HG03095 (cell line): Measurements from ENCODE around the gene TRIM37.
A peak's percentile ranks its signal among the peaks of the same experiment; 100 is the strongest.
"Not testable (repeated sequence)": the region's sequence is repeated elsewhere in the genome, so short reads cannot be mapped to it uniquely, and the experiment has no call there.

Experiments used
- ATAC-seq: cut with Tn5 transposase; IDR thresholded peaks from one replicate; pipeline ENCODE4 v1.9.1; 2021; ENCODE audit warnings: moderate library complexity; ENCODE audit not compliant: unreplicated experiment

The TRIM37 gene

DNA sequence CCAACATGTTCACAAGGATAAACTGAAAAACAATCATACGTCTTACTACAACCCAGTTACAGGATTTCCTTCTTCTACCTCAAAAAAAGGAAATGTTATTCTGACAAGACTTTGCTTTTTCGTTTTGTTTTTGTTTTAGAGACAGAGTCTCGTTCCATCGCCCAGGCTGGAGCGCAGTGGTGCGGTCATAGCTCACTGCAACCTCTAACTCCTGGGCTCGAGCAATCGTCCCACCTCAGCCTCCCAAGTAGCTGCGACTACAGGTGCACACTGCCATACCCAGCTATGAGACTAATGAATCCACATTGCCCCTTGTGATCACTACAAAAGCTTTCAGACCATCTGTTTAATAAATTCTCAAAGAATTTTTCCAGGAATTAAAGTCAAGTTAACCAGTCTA lies 8.8 kb upstream of the TRIM37 start:
- ATAC-seq, result no peak

DNA sequence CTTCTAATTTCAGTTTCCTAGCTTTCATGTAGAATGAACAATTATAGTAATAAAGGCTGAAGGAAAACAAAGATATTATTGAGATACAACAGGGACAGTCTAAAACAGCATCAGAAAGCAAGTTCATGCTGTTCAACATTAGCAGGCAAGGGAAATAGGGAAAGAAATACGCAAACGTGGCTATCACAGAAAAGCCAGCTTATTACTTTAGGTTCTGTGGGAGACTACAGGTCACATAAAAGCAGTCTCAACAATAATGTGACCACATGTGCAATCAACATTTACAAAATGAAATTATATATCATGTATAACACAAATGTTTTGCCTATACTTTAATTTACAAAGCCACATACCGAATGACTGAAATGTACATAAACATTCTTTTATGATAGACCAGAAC lies 4.9 kb upstream of the TRIM37 start:
- ATAC-seq, result no peak

DNA sequence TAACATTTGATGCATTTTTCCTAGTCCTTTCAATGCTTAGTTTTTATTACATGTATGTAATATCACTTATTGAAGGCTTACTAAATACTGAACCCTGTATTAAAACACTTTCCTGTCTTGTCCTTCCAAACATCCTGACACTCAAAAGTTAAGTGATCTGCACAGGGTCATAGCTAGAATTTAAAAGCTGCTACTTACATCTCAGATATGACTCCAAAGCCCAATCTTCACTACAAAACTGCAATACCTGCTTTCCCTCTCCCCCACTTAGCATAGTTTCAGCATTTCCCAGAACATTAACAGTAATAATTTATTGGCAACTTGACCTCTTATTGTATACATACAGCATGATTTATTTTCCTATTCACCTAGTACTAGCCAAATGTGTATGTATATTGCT lies 4.3 kb upstream of the TRIM37 start:
- no peak for ATAC-seq

DNA sequence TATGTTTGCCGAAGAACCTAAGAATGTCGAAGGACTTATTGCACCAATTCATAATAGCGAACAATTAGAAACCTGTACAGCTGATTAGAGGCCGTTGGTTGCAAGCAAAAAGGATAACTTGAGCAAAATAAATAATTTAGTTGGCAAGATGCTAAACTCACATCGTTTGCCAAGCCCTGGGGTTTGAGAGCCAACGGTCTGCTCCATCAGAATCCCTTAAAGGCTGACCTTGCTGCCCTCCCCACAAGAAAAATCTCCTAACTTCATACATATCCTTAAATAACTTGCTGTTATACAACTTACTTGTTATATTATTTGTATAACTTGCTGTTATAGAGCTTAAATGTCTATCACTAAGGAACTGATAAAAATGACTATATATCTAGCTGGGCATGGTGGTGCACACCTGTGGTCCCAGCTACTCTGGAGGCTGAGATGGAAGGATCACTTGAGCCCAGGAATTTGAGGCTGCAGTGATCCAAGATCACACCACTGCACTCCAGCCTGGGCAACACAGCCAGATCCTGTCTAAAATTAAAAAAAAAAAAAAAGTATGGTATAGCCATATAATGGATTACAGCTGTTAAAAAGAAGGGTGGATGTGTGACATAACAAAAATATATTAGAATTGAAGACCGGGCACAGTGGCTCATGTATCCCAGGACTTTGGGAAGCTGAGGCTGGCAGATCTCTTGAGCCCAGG lies 1.9 kb upstream of the TRIM37 start:
- ATAC-seq, result no peak

DNA sequence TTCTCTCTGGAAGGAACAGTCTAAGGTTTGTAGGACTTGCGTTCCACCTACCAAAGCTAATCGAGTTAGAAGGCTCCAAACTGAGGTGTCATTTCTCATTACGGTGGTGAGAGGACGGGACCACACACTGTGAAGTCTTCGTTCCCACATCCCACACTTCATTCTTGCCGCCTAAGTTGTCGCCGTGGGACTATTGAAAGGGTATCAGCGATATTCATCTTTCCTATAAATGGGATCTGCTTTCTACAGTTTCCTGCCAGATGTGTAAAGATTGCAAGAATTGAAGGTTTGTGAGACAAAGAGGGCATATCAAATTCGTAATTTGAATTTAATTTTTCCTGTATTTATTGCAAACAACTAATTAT lies 608 bp upstream of the TRIM37 start:
- peak; percentile 15 for ATAC-seq

DNA sequence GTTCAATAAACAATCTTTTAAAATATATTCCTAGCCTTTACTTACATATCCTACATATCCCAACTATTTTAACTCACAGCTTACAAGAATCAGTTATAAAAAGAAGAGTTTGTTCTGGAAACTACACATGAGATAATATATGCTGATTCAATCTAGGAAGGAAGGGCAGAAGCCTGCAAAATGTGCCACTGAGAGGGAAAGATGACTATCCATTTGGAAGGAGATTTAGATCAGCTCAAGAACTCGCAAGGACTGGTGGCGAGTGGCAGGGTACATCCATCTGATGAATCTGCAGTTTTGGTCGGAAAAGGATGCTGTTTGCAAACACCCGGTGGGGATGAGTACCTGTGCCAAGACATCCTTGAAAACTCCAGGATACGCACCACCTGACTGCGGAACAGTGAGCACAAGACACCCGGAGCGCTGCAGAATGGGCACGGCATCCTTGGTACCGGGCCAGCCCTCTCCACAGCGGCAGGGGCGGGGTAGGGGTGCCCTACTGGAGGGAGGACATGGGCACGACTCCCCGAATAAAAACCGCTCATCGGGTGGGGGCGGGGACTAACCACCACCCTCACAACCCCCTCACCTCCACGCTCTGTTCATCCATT lies 723 bp downstream of the TRIM37 start:
- ATAC-seq, result peak; percentile 6

DNA sequence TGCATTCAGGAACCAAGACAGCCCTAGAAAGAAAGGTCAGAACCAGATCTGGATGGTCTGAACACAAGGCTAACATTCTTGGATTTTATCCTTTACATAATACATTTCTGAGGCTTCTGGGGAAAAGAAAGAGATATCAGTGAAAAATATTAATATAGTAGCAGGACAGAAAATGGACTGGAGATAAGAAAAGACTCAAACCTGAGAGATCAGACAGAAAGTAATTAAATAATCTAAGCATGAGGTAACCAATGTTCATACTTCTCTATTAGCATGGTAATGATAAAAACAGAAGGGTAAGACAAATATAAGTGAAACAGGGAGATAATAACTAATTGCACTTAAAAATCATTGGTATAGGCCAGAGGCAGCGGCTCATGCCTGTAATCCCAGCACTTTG lies 5.5 kb downstream of the TRIM37 start:
- ATAC-seq, result no peak

DNA sequence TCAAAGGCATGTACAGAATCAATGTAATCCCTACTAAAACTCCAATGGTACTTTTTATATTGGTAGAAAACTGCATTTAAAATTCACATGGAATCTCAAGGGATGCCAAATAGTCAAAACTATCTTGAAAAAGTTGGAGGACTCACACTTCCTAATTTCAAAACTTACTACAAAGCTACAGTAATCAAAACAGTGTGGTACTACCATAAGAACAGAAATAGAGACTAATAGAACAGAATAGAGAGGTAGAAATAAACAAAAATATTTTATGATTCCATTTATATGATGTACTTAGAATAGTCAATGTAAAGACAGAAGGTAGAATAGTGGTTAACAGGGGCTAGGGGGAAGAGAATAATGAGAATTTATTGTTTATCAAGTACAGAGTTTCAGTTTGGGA lies 8.8 kb downstream of the TRIM37 start:
- no peak for ATAC-seq

DNA sequence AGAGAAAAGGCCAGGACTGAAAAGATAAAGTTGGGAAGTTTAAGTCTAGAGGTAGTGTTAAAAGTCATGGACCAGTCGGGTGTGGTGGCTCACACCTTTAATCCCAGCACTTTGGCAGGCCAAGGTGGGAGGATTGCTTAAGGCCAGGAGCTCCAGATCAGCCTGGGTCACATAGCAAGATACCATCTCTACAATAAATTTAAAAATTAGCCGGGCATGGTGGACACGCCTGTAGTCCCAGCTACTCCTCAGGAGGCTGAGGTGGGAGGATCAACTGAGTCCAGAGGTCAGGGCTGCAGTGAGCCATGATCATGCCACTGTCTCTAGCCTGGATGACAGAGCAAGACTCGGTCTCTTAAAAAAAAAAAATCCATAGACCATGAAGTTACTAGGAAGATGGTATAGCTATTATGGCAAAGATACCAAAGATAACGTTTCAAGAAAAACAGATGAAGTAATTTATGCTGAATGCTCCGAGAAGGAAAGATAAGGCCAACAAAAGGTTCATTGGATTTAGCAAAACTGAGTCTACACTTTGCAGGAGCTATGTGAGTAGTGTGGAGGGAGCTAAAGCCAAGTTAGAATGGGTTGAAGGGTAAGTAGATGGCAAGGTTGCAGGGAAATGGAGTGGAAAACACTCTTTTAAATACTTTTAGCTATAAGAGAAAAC lies 11.7 kb downstream of the TRIM37 start:
- ATAC-seq, result no peak

DNA sequence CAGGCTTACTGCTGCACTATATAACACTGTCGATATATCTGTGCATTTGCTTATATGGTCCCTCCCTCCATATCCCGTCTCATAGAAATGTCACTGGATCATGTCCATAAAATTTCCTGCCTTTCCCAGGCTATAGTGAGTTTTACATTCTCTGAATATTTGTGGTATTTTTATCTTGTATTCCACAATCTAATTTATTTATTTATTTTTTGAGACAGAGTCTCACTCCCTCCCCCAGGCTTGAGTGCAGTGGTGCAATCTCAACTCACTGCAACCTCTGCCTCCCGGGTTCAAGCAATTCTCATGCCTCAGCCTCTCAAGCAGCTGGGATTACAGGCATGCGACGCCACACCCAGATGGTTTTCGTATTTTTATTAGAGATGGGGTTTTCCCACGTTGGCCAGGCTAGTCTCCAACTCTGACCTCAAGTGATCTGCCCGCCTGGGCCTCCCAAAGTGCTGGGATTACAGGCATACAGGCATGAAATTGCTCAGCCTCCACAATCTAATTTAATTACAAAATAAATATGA lies 12.9 kb downstream of the TRIM37 start:
- ATAC-seq, result no peak

DNA sequence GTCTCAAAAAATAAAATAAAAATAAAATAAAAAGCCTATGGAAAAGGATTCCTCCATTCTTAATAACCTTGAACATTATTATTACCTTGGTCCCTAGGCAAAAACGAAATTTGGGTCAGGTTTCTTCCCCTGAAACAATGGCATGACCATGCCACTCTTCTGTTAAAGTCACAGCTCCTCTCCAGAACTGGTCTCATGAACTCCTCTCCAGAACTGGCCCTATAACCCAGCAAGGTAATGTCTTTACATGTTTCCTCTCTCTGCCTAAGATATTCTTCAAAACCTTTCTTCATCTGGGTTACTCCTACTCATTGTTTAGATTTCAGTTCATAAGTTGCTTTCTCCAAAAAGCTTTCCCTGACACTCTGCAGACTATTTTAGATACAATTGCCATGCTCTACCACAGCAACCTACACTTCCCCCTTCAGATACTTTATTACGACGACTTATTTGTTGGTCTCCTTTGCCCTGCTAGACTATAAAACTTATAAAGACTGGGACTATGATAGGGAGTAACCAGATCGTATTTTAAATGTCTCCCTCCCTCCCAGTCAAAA lies 13.5 kb downstream of the TRIM37 start:
- ATAC-seq, result no peak

DNA sequence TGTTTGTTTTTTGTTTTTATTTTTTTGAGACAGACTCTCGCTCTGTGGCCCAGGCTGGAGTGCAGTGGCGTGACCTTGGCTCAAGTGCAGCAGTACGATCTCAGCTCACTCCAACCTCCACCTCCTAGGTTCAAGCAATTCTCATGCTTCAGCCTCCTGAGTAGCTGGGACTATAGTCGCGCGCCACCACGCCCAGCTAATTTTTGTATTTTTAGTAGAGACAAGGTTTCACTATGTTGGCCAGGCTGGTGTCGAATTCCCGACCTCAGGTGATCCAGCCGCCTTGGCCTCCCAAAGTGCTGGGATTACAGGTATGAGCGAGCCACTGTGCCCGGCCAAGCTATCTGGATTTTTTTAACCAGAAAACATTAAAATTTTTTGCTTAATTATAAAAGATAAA lies 16.1 kb downstream of the TRIM37 start:
- not testable (repeated sequence) for ATAC-seq

DNA sequence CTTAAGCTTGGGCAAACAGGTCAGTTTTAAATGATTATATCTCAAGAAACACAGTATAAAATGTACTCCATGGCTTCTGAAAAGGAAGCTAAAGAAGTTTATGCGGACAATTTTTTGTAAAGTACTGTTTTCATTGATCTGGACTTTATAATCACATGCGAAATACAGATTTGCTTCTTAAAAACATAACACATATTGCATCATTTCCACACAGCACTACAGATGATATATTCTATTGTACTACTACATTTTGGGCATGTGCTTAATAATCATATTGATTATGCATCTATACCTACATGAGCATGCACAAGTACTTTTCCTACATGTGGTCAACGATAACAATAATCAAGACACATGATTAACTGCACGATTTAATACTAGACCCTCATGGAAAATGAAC lies 22.5 kb downstream of the TRIM37 start:
- no peak for ATAC-seq

DNA sequence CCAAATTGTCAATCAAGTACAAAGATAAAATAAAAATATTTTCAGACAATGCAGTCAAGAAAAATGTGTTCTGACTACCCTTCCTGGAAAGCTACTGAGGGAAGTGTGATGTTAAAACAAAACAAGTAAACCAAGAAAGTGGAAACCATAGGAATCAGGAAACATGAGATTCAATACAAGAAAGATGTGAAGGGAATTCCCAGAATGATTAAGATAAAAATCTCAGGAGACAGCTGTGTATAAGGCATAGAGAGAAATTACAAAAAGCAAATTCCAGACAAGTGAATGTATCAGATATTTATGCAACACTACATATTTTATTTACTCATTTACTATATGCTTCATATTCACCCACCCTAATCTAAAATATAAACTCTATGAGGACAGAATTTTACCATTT lies 32.2 kb downstream of the TRIM37 start:
- no peak for ATAC-seq

DNA sequence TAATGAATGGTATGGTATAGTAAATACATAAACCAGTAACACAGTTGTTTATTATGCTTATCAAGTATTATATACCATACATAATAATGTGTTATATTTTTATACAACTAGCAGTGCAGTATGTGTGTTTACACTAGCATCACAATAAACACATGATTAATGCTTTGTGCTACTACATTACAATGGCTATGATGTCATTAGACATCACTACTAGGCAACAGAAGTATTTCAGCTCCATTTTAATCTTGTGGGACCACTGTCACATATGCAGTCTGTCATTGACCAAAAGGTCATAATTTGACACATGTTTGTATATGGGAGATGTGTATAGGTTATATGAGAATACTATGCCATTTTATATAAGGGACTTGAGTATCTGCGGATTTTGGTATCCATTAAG lies 32.7 kb downstream of the TRIM37 start:
- ATAC-seq, result no peak

DNA sequence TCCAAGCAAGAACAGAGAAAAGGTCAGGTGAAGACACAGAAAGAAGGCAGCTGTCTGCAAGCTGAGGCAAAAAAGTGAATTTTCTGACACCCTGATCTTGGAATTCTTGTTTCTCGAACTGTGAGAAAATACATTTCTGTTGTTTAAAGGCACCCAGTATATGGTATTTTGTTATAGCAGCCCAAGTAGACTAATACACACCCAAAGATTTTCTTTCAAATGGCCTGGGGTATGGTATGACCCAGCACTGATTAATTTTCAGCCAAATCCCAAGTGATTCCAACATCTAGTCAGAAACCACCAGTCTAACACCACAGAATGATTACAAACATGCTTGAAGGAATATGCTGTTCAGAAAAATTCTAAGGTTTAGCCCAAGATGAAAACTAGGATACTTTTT lies 36.8 kb downstream of the TRIM37 start:
- ATAC-seq, result no peak

DNA sequence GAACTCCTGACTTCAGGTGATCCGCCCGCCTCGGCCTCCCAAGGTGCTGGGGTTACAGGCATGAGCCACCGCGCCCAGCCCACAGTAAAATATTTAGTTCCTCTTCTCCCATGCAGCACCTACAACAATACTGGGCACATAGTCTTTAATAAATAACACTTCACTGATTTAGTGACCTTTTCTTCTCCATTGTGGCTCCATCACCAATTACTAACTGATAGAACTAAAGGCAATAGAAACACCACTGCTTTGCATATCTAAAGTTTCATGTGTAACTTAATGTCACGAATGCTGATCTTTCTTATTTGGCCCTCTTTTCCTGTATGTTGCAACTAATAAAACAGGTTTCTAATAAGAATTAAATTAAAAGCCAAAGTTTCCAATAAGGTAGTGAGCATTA lies 38.9 kb downstream of the TRIM37 start:
- no peak for ATAC-seq

DNA sequence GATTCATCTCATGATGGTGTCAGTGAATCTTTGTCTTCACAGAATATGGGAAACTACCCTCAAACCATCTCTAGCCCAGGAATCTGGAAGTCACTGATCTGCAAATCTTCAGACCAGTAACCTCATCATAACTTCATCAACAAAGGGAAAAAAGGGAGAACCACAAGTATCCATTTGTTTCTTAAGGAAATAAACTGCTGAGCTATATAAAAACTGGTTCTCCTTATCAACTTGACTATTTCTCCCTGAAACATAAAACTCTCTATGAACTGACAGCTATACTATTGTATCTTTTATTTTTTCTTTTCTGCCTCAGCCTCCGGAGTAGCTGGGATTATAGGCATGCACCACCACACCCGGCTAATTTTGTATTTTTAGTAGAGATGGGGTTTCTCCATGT lies 39.3 kb downstream of the TRIM37 start:
- no peak for ATAC-seq

DNA sequence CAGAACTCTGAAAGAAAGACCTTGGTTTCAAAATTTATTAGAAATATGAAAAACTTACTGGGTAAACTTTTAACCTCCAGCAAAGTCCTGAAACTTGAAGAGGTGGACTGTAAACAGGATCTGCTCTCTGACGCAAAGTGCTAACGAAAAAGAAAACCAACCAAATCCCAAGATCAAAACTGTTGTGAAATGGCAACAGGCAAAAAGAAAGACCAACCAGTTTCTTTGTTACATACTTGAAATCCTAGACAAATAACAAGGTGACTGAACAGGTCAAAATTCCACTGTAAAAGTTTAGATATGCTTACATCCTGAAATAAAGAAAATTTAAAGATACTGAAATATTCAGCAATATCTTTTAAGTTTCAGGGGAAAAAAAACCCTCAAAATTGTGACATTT lies 44.2 kb downstream of the TRIM37 start:
- no peak for ATAC-seq

DNA sequence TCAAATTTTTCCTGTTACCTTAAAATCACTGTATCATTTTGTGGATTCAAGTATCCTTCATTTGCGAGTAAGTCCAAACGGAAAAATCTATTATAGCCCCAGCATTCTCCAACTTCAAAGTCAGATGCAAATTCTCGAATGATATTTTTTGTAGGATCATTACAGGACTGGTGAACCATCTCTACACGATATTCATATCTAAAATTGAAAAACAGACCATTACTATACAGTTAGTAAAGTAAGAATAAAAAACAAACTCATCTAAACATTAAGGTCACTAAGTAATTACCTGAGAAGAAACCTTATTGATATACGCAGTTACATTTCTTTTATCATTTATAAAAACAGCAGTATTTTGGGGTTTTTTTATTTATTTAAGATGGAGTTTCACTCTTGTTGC lies 49.8 kb downstream of the TRIM37 start:
- ATAC-seq, result no peak

DNA sequence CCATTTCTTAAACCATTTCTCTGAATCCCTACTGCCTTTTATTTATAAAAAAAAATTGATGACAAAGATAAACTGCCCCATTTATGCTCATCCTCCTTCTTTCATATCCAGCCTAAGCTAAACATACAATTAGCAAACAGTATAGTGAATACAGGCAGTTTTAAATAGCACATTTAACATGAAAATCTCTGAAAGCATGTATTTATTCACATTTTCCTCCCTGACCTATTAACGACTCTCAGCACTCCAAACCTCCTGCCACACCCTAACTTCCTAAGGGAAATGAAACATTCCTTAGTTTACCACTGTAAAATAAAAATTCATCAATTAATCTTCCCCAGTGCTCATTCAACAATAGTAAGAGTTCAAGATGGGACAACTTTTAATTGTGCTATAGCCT lies 56.9 kb downstream of the TRIM37 start:
- ATAC-seq, result no peak

DNA sequence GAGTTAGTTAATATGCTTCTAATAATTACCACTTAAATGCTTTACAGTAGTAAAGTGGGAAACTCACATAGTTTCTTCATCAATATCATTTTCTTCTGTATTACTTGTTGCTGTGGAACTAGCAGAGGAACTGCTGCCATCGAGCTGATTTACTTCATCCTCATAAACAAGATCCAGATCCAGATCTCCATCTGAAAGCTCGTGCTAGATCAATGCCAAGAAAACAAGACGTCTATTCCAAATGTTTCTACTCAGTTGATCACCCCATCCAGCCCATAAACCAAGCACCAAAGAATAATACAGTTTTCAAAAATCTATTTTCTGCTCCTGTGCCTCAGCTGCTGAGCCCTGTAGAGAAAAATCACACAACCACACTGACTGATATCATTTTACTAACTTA lies 59.1 kb downstream of the TRIM37 start:
- ATAC-seq, result no peak
